SK-N-MC (cell line): Measurements from ENCODE around the gene LRRC37A.
"Not testable (repeated sequence)": the region's sequence is repeated elsewhere in the genome, so short reads cannot be mapped to it uniquely, and the experiment has no call there.

ENCODE experiments used
- DNase-seq: peaks from one replicate; pipeline ENCODE4 v3.0.0-alpha.2; 2011; ENCODE audit warnings: low read depth, low spot score
- H3K27ac ChIP-seq: fragments of 200-600 bp; sonication (generic); 2 replicates; pipeline ENCODE4 v1.5.1; 2016; ENCODE audit warnings: mixed run types
- H3K36me3 ChIP-seq: fragments of 200-600 bp; sonication (generic); 2 replicates; pipeline ENCODE4 v1.6.1; 2017; ENCODE audit warnings: antibody characterized with exemption, low read length, mixed read lengths; ENCODE audit not compliant: insufficient read depth
- H3K4me3 ChIP-seq: fragments of 200-600 bp; sonication (generic); 2 replicates; pipeline ENCODE4 v1.5.1; 2016
- H3K9ac ChIP-seq: fragments of 200-600 bp; sonication (generic); 2 replicates; pipeline ENCODE4 v1.8.0; 2017; ENCODE audit warnings: mixed run types, mixed read lengths; ENCODE audit not compliant: insufficient read length
- H3K9me3 ChIP-seq: fragments of 200-600 bp; sonication (generic); 2 replicates; pipeline ENCODE4 v1.6.1; 2017; ENCODE audit warnings: low read depth, mild to moderate bottlenecking, antibody characterized with exemption, low read length, moderate library complexity, mixed read lengths

The LRRC37A gene

GRCh38 chr17:46291618-46292017, 3.3 kb upstream of the LRRC37A start:
- not testable (repeated sequence) for H3K27ac ChIP-seq, H3K4me3 ChIP-seq, H3K9me3 ChIP-seq, DNase-seq, H3K9ac ChIP-seq, H3K36me3 ChIP-seq

DNA sequence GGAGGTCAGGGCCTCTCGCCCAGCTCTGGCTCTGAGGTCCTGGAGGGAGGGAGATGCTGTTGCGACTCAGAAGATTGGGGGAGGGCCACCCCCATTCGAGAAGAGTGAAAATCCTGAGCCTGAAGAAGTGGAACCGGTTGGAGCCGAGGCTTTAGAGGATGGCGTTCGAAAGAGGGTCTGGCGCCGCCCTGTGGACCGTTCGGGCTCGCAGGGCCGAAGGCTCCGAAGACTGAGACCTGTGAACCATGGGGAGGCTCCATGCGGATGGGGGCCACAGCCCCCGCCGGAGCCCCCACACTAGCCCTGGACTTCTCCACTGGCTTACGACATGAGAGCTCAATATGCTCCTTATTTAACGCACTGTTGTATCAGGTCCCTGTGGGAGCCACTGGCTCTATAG, 46.3 kb downstream of the LRRC37A start:
- DNase-seq, H3K27ac ChIP-seq, H3K9ac ChIP-seq, H3K9me3 ChIP-seq, H3K4me3 ChIP-seq, H3K36me3 ChIP-seq: not testable (repeated sequence)

GRCh38 chr17:46342131-46342530, 47.2 kb downstream of the LRRC37A start:
- H3K36me3 ChIP-seq, H3K4me3 ChIP-seq, DNase-seq, H3K27ac ChIP-seq, H3K9ac ChIP-seq, H3K9me3 ChIP-seq: not testable (repeated sequence)

- not testable (repeated sequence) for H3K9ac ChIP-seq, H3K36me3 ChIP-seq, H3K9me3 ChIP-seq, DNase-seq, H3K27ac ChIP-seq, H3K4me3 ChIP-seq
Observed at GRCh38 chr17:46348345-46348744, 53.4 kb downstream of the LRRC37A start.

DNA sequence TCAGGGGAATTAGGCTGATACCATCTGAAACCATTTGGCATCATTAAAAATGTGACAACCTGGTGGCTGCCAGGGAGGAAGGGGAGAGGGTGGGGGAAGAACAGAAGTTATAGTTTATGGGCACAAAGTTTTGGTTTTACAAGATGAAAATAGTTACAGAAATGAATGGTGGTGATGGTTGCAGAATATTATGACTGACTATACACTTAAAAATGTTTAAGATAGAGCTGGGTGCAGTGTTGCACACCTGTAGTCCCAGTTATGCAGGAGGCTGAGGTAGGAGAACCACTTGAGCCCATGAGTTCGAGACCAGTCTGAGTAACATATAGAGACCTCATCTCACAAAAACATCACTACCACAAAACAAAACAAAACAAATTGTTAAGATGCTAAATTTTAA, 54.1 kb downstream of the LRRC37A start:
- not testable (repeated sequence) for DNase-seq, H3K4me3 ChIP-seq, H3K9me3 ChIP-seq, H3K27ac ChIP-seq, H3K36me3 ChIP-seq, H3K9ac ChIP-seq

DNA sequence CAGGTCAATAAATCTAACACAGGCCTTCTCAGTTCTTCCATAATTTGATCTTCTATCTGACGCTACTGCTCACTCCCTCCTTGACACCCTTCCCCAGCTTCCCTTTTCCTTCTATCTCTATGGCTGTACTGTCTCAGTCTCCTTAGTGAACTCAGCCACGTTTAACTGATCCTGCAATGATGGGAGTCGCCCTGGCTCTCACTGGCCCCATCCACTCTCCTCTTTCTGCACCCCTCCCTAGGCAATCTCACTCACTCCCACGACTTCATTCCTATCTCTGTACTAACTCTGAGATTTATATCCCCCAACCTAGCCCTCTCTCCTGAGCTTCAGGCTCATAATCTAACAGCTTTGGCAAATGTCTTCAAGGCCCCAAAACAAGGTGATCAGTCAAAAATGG, 58.9 kb downstream of the LRRC37A start:
- H3K36me3 ChIP-seq, H3K9me3 ChIP-seq, H3K4me3 ChIP-seq, H3K9ac ChIP-seq, DNase-seq, H3K27ac ChIP-seq: not testable (repeated sequence)

- H3K4me3 ChIP-seq, DNase-seq, H3K9ac ChIP-seq, H3K27ac ChIP-seq, H3K9me3 ChIP-seq, H3K36me3 ChIP-seq: not testable (repeated sequence)
Observed at GRCh38 chr17:46361145-46361735, 66.3 kb downstream of the LRRC37A start.

GRCh38 chr17:46361755-46362154, 66.8 kb downstream of the LRRC37A start, which contains the start of gene ARL17B:
TSS of gene ARL17B (minus strand) at chr17:46361766. CDS start at chr17:46358397, 3,369 bp downstream.
- not testable (repeated sequence) for DNase-seq, H3K27ac ChIP-seq, H3K9ac ChIP-seq, H3K9me3 ChIP-seq, H3K36me3 ChIP-seq, H3K4me3 ChIP-seq

- not testable (repeated sequence) for H3K36me3 ChIP-seq, H3K4me3 ChIP-seq, H3K9me3 ChIP-seq, H3K27ac ChIP-seq, DNase-seq, H3K9ac ChIP-seq
Observed at GRCh38 chr17:46367520-46367919, 72.6 kb downstream of the LRRC37A start.

- not testable (repeated sequence) for DNase-seq, H3K27ac ChIP-seq, H3K4me3 ChIP-seq, H3K36me3 ChIP-seq, H3K9ac ChIP-seq, H3K9me3 ChIP-seq
Observed at GRCh38 chr17:46372236-46373229, 77.6 kb downstream of the LRRC37A start.

- H3K9me3 ChIP-seq, DNase-seq, H3K4me3 ChIP-seq, H3K27ac ChIP-seq, H3K9ac ChIP-seq, H3K36me3 ChIP-seq: not testable (repeated sequence)
Observed at GRCh38 chr17:46373418-46373817, 78.5 kb downstream of the LRRC37A start.

GRCh38 chr17:46383118-46383517, 88.2 kb downstream of the LRRC37A start:
- not testable (repeated sequence) for H3K4me3 ChIP-seq, H3K27ac ChIP-seq, H3K36me3 ChIP-seq, H3K9me3 ChIP-seq, DNase-seq, H3K9ac ChIP-seq

GRCh38 chr17:46385491-46385890, 90.6 kb downstream of the LRRC37A start:
- not testable (repeated sequence) for H3K9ac ChIP-seq, DNase-seq, H3K4me3 ChIP-seq, H3K9me3 ChIP-seq, H3K36me3 ChIP-seq, H3K27ac ChIP-seq
